H9 (cell line): ENCODE measurements around the gene MRPS35. TPM values are rescaled to one million over a fixed set of nuclear protein-coding genes. Genes with fewer than 3 reads are reported as not detected.

Experiments used
- DNase-seq: peaks from one replicate; pipeline ENCODE4 v3.0.0-alpha.2; 2017
- H2AFZ ChIP-seq: one replicate; pipeline ENCODE4 v1.6.1; 2013; ENCODE audit warnings: mild to moderate bottlenecking, low read length, control low read depth, moderate library complexity
- H2AK5ac ChIP-seq: 2 replicates; pipeline ENCODE4 v1.6.1; 2013; ENCODE audit warnings: low read length, control low read depth, mixed read lengths; ENCODE audit not compliant: insufficient read length
- H2BK120ac ChIP-seq: one replicate; pipeline ENCODE4 v1.6.1; 2013; ENCODE audit warnings: low read depth, mild to moderate bottlenecking, low read length, control low read depth, inconsistent platforms; ENCODE audit not compliant: poor library complexity, severe bottlenecking
- H2BK12ac ChIP-seq: 2 replicates; pipeline ENCODE4 v1.6.1; 2013; ENCODE audit warnings: low read length, control low read depth, mixed read lengths, low read depth; ENCODE audit not compliant: insufficient read length
- H2BK15ac ChIP-seq: 2 replicates; pipeline ENCODE4 v1.6.1; 2013; ENCODE audit warnings: low read depth, low read length, control low read depth
- H2BK20ac ChIP-seq: one replicate; pipeline ENCODE4 v1.6.1; 2013; ENCODE audit warnings: low read depth, mild to moderate bottlenecking, low read length, control low read depth, inconsistent platforms; ENCODE audit not compliant: poor library complexity, severe bottlenecking
- H2BK5ac ChIP-seq: 2 replicates; pipeline ENCODE4 v1.6.1; 2013; ENCODE audit warnings: low read length, control low read depth, mixed read lengths; ENCODE audit not compliant: insufficient read length
- H3K14ac ChIP-seq: 2 replicates; pipeline ENCODE4 v1.6.1; 2013; ENCODE audit warnings: low read length, control low read depth; ENCODE audit not compliant: insufficient read depth
- H3K18ac ChIP-seq: 2 replicates; pipeline ENCODE4 v1.6.1; 2013; ENCODE audit warnings: low read depth, mild to moderate bottlenecking, mixed read lengths, low read length, control low read depth; ENCODE audit not compliant: insufficient read length
- H3K23ac ChIP-seq: 2 replicates; pipeline ENCODE4 v1.6.1; 2013; ENCODE audit warnings: low read length, control low read depth, mixed read lengths, low read depth; ENCODE audit not compliant: insufficient read length
- H3K23me2 ChIP-seq: 2 replicates; pipeline ENCODE4 v1.6.1; 2013; ENCODE audit warnings: low read depth, mild to moderate bottlenecking, mixed read lengths, low read length, control low read depth; ENCODE audit not compliant: insufficient read length, poor library complexity, severe bottlenecking
- H3K27ac ChIP-seq: 2 replicates; pipeline ENCODE4 v1.5.1; 2013; ENCODE audit warnings: low read length, control low read depth, mixed read lengths, low read depth; ENCODE audit not compliant: insufficient read length
- H3K27me3 ChIP-seq: 2 replicates; pipeline ENCODE4 v1.6.1; 2013; ENCODE audit warnings: low read length, control low read depth, inconsistent platforms; ENCODE audit not compliant: insufficient read depth
- H3K4ac ChIP-seq: 2 replicates; pipeline ENCODE4 v1.6.1; 2013; ENCODE audit warnings: low read depth, mild to moderate bottlenecking, control low read depth, inconsistent platforms, low read length, moderate library complexity
- H3K4me1 ChIP-seq: 2 replicates; pipeline ENCODE4 v1.6.1; 2013; ENCODE audit warnings: low read length, control low read depth, inconsistent platforms; ENCODE audit not compliant: insufficient read depth
- H3K4me2 ChIP-seq: 2 replicates; pipeline ENCODE4 v1.6.1; 2013; ENCODE audit warnings: low read length, control low read depth, mixed read lengths; ENCODE audit not compliant: insufficient read length, insufficient read depth
- H3K56ac ChIP-seq: 2 replicates; pipeline ENCODE4 v1.6.1; 2013; ENCODE audit warnings: low read depth, mild to moderate bottlenecking, mixed read lengths, low read length, control low read depth; ENCODE audit not compliant: insufficient read length
- H3K79me1 ChIP-seq: 2 replicates; pipeline ENCODE4 v1.6.1; 2013; ENCODE audit warnings: low read depth, mild to moderate bottlenecking, moderate library complexity, low read length, control low read depth, inconsistent platforms; ENCODE audit not compliant: insufficient read depth, poor library complexity, severe bottlenecking
- H3K79me2 ChIP-seq: 2 replicates; pipeline ENCODE4 v1.6.1; 2013; ENCODE audit warnings: low read length, control low read depth, inconsistent platforms; ENCODE audit not compliant: insufficient read depth
- H3K9ac ChIP-seq: 2 replicates; pipeline ENCODE4 v1.6.1; 2013; ENCODE audit warnings: low read length, control low read depth, mixed read lengths; ENCODE audit not compliant: insufficient read length; ENCODE audit errors: extremely low read depth
- H3K9me3 ChIP-seq: one replicate; pipeline ENCODE4 v1.6.1; 2013; ENCODE audit warnings: low read depth, low read length, inconsistent platforms; ENCODE audit not compliant: control insufficient read depth
- H3T11ph ChIP-seq: one replicate; pipeline ENCODE4 v1.6.1; 2013; ENCODE audit warnings: mild to moderate bottlenecking, low read length, control low read depth, inconsistent platforms
- H4K20me1 ChIP-seq: one replicate; pipeline ENCODE4 v1.6.1; 2013; ENCODE audit not compliant: control insufficient read depth, insufficient read length, insufficient read depth
- H4K5ac ChIP-seq: 2 replicates; pipeline ENCODE4 v1.6.1; 2013; ENCODE audit warnings: low read depth, mild to moderate bottlenecking, mixed read lengths, low read length, control low read depth; ENCODE audit not compliant: insufficient read length
- H4K8ac ChIP-seq: replicated peaks from 2 replicates; pipeline ENCODE4 v1.6.1; 2013; ENCODE audit warnings: low read length, control low read depth, mixed read lengths, low read depth; ENCODE audit not compliant: insufficient read length
- H4K91ac ChIP-seq: 2 replicates; pipeline ENCODE4 v1.6.1; 2013; ENCODE audit warnings: low read depth, mild to moderate bottlenecking, moderate library complexity, mixed read lengths, low read length, control low read depth; ENCODE audit not compliant: insufficient read length
- H3K27ac Mint-ChIP-seq, 3 experiments: 2 replicates in 2 of 3; 3 replicates in 1 of 3; pipeline ENCODE4 v1.8.0; 2020 to 2021; ENCODE audit warnings: mixed read lengths in 3 of 3, mild to moderate bottlenecking in 1 of 3, moderate library complexity in 1 of 3
- H3K27me3 Mint-ChIP-seq: 2 replicates; pipeline ENCODE4 v1.8.0; 2021; ENCODE audit warnings: low read depth, mild to moderate bottlenecking, moderate library complexity, mixed read lengths
- H3K36me3 Mint-ChIP-seq, 3 experiments: 2 replicates in 2 of 3; 3 replicates in 1 of 3; pipeline ENCODE4 v1.8.0; 2020 to 2021; ENCODE audit warnings: low read depth in 3 of 3, mixed read lengths in 3 of 3; ENCODE audit not compliant: insufficient read depth in 1 of 3
- H3K4me1 Mint-ChIP-seq, 2 experiments: 2 replicates each; pipeline ENCODE4 v1.8.0; 2020; ENCODE audit warnings: mixed read lengths in 2 of 2
- H3K4me3 Mint-ChIP-seq, 2 experiments: 2 replicates in 1 of 2; 3 replicates in 1 of 2; pipeline ENCODE4 v1.8.0; 2020 to 2021; ENCODE audit warnings: mild to moderate bottlenecking in 2 of 2, mixed read lengths in 2 of 2, moderate library complexity in 1 of 2
- H3K9me3 Mint-ChIP-seq, 2 experiments: 2 replicates in 1 of 2; 3 replicates in 1 of 2; pipeline ENCODE4 v1.8.0; 2020; ENCODE audit warnings: mild to moderate bottlenecking in 2 of 2, mixed read lengths in 2 of 2, moderate library complexity in 1 of 2
- CTCF ChIP-seq: fragments of 200-600 bp; sonication (generic); conservative IDR thresholded peaks from 3 replicates; pipeline ENCODE4 v1.8.0; 2021; ENCODE audit warnings: antibody characterized with exemption, mild to moderate bottlenecking
- WGBS: extraction: QIAGEN DNeasy Blood & Tissue Kit; methylation state at CpG from one replicate; pipeline ENCODE4 v1.1.7; 2013; ENCODE audit warnings: missing lambda C conversion rate, low lambda C conversion rate, mixed read lengths; ENCODE audit not compliant: insufficient read length; ENCODE audit errors: extremely low coverage; 5-methylcytosine and 5-hydroxymethylcytosine counted together
- total RNA-seq: library from RNA; stranded (reverse); gene quantifications from 2 replicates; pipeline ENCODE4 v1.2.1, GENCODE V29; 2021

Gene MRPS35
- total RNA-seq, 1 experiment from 2014 or later = 45.4 TPM

- Histone ChIP-seq H3K9ac (no peak overlapping the region), H4K8ac (no peak overlapping the region), H3K9me3 (no peaks in the 10 kb centered on the region), H3K27me3 (no peaks in the 10 kb centered on the region), H3K4me2 (no peak overlapping the region), H2BK12ac (no peak overlapping the region), H3K14ac (no peak overlapping the region), H4K20me1 (no peaks in the 10 kb centered on the region), H3T11ph (no peak overlapping the region), H4K5ac (no peak overlapping the region), H3K79me2 (no peaks in the 10 kb centered on the region), H2BK20ac (no peak overlapping the region), H3K79me1 (peaks cover 3% of the 10 kb centered on the region), H3K23me2 (no peaks in the 10 kb centered on the region), H2AK5ac (no peak overlapping the region), H3K56ac (no peak overlapping the region), H2BK120ac (no peak overlapping the region), H2BK5ac (no peak overlapping the region), H4K91ac (no peak overlapping the region), H2AFZ (no peak overlapping the region), H3K23ac (no peak overlapping the region), H3K18ac (no peak overlapping the region), H2BK15ac (no peak overlapping the region), H3K27ac (no peak overlapping the region), H3K4ac (no peak overlapping the region), H3K4me1 (no peaks in the 10 kb centered on the region)
- no peak overlapping the region for H3K27ac Mint-ChIP-seq
- H3K27me3 Mint-ChIP-seq = no peaks in the 10 kb centered on the region
- no peaks in the 10 kb centered on the region for H3K4me1 Mint-ChIP-seq
- no peak overlapping the region for H3K4me3 Mint-ChIP-seq
- peak; percentile 57 for DNase-seq
- no CpG with 5 or more reads among the region's 2 CpGs for WGBS
- peak; percentile 55 for TF ChIP-seq CTCF
- peaks cover 2 to 35% (median 28%) of the 10 kb centered on the region in 3 experiments; a peak in 6 of 7 replicates for H3K36me3 Mint-ChIP-seq
- H3K9me3 Mint-ChIP-seq = no peaks in the 10 kb centered on the region
Observed at GRCh38 chr12:27732281-27732680, 21.6 kb downstream of the MRPS35 start.
